Stimulated activated naive CD8-positive, alpha-beta T cell treated with anti-CD3 and anti-CD28 coated beads, Interleukin-15, amount 100 ng/mL, for 72 hours (primary cell): ENCODE measurements around the gene AFF1.

Experiments used
- ATAC-seq: fragments of 150-1000 bp; cut with Tn5 transposase; 2 replicates; pipeline ENCODE4 v1.10.0; 2021; ENCODE audit warnings: mild to moderate bottlenecking, moderate library complexity
- DNase-seq, 2 donors: peaks; one replicate each; pipeline ENCODE4 v3.0.0; 2021 to 2022
- H3K27ac Mint-ChIP-seq, 2 donors: one replicate each; pipeline ENCODE4 v1.8.0; 2022; ENCODE audit warnings: mild to moderate bottlenecking in 2 of 2, mixed read lengths in 2 of 2, moderate library complexity in 2 of 2
- H3K27me3 Mint-ChIP-seq: one replicate; pipeline ENCODE4 v1.8.0; 2022; ENCODE audit warnings: mixed read lengths
- H3K4me1 Mint-ChIP-seq: one replicate; pipeline ENCODE4 v1.8.0; 2022; ENCODE audit warnings: mild to moderate bottlenecking, mixed read lengths
- H3K4me3 Mint-ChIP-seq, 2 donors: one replicate each; pipeline ENCODE4 v1.8.0; 2022; ENCODE audit warnings: mild to moderate bottlenecking in 2 of 2, mixed read lengths in 2 of 2, moderate library complexity in 1 of 2
- H3K9me3 Mint-ChIP-seq, 2 donors: one replicate each; pipeline ENCODE4 v1.8.0; 2022; ENCODE audit warnings: mixed read lengths in 2 of 2

AFF1 gene

GRCh38 chr4:86935853-86936733 lies 1.3 kb downstream of the AFF1 start:
- ATAC-seq (peak; percentile 78), DNase-seq (peak; percentile 81 to 86)
- H3K27ac Mint-ChIP-seq = peak overlapping the region; percentile 95 to 98
- H3K4me3 Mint-ChIP-seq = peak overlapping the region; percentile 83 to 90
- no peaks in the 10 kb centered on the region for H3K9me3 Mint-ChIP-seq
- H3K27me3 Mint-ChIP-seq = no peaks in the 10 kb centered on the region
- H3K4me1 Mint-ChIP-seq = peaks cover 46% of the 10 kb centered on the region

- Mint-ChIP-seq H3K9me3 (no peaks in the 10 kb centered on the region), H3K27me3 (no peaks in the 10 kb centered on the region), H3K4me3 (peak overlapping the region; percentile 52 to 56), H3K27ac (peak overlapping the region in 1 of 2 donors; percentile 89), H3K4me1 (peaks cover 46% of the 10 kb centered on the region)
- no peak for ATAC-seq
- DNase-seq = no peak
Observed at GRCh38 chr4:86938771-86939520, 4.1 kb downstream of the AFF1 start.

- Mint-ChIP-seq H3K27ac (peak overlapping the region in 1 of 2 donors; percentile 89), H3K9me3 (no peaks in the 10 kb centered on the region), H3K4me1 (peaks cover 54% of the 10 kb centered on the region), H3K4me3 (peak overlapping the region; percentile 52 to 56), H3K27me3 (no peaks in the 10 kb centered on the region)
- peak; percentile 20 to 45 for DNase-seq
- peak; percentile 48 for ATAC-seq
Observed at GRCh38 chr4:86939729-86940575, 5.1 kb downstream of the AFF1 start.

GRCh38 chr4:86940920-86941460 lies 6.2 kb downstream of the AFF1 start:
- DNase-seq (no peak), ATAC-seq (no peak)
- Mint-ChIP-seq H3K27ac (no peak overlapping the region), H3K4me1 (peaks cover 57% of the 10 kb centered on the region), H3K27me3 (no peaks in the 10 kb centered on the region), H3K9me3 (no peaks in the 10 kb centered on the region), H3K4me3 (no peak overlapping the region)

DNA sequence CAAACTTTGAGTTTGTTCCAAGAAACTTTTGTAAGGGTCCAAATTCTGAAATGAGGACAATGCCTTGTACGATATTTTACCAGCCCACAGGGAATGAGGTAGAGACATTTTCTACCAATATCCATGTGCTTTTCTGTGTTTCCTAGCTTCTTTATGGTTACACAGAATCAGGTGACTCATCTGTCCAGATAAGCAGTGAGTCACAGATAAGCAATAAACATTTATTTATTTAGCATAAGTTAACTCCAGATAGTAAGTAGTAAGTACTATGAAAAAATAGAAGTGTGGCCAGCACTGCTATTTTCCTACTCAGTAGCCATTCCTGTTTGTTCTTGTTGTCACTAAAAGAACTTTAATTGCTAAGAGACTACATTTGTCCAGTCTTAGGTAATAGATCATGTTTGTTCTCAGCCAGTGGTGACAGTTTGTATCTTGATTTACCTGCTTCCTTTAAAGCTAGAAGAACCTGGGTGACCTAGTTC lies 7.4 kb downstream of the AFF1 start:
- Mint-ChIP-seq H3K27ac (no peak overlapping the region), H3K4me1 (peaks cover 54% of the 10 kb centered on the region)
- ATAC-seq = no peak

DNA sequence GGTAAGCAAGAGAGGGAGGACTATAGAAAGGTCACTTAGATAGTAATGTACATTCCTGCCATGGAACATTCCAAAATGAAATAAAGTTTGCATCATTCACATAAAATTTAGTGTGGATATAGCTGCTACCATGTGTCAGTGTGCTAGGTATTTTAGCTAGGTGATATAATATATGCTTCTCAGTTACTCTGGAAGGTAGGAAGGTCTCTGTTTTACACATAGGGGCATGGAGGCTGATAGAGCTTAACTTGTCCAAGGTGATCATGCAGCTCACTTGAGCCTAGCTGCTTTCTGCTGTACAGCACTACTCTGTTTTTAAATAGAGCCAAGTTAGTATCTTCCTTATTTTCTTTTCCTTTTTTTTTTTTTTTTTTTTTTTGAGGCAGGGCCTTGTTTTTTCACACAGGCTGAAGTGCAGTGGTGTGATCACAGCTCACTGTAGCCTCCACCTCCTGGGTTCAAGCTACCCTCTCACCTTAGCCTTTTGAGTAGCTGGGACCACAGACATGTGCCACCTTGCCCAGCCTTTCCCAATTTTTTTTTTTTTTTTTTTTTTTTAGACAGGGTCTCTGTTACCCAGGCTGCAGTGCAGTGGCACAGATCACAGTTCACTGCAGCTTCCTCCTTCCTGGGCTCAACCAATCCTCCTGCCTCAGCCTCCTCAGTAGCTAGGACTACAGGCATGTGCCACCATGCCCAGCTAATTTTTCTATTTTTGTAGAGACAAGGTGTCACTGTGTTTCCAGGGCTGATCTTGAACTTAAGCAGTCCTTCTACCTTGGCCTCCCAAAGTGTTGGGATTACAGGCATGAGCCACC lies 10.4 kb downstream of the AFF1 start:
- no peak for DNase-seq
- Mint-ChIP-seq H3K4me1 (peaks cover 40% of the 10 kb centered on the region), H3K9me3 (no peaks in the 10 kb centered on the region), H3K27me3 (no peaks in the 10 kb centered on the region), H3K4me3 (no peak overlapping the region), H3K27ac (no peak overlapping the region)
- ATAC-seq = no peak

More for the DNA sequence above, 7.4 kb downstream of the AFF1 start:
- Mint-ChIP-seq H3K27me3 (no peaks in the 10 kb centered on the region), H3K4me3 (no peak overlapping the region), H3K9me3 (no peaks in the 10 kb centered on the region)
- no peak for DNase-seq

- no peaks in the 10 kb centered on the region for H3K9me3 Mint-ChIP-seq
- no peak for ATAC-seq
Observed at GRCh38 chr4:86946868-86947500, 12.2 kb downstream of the AFF1 start.

GRCh38 chr4:86947501-86948120 lies 12.8 kb downstream of the AFF1 start:
- Mint-ChIP-seq H3K27me3 (no peaks in the 10 kb centered on the region), H3K4me3 (no peak overlapping the region), H3K4me1 (peaks cover 33% of the 10 kb centered on the region), H3K27ac (no peak overlapping the region), H3K9me3 (no peaks in the 10 kb centered on the region)
- DNase-seq = no peak
- no peak for ATAC-seq

More at GRCh38 chr4:86946868-86947500, 12.2 kb downstream of the AFF1 start:
- no peaks in the 10 kb centered on the region for H3K27me3 Mint-ChIP-seq
- H3K27ac Mint-ChIP-seq = no peak overlapping the region
- H3K4me3 Mint-ChIP-seq = no peak overlapping the region
- H3K4me1 Mint-ChIP-seq = peaks cover 33% of the 10 kb centered on the region
- no peak for DNase-seq

DNA sequence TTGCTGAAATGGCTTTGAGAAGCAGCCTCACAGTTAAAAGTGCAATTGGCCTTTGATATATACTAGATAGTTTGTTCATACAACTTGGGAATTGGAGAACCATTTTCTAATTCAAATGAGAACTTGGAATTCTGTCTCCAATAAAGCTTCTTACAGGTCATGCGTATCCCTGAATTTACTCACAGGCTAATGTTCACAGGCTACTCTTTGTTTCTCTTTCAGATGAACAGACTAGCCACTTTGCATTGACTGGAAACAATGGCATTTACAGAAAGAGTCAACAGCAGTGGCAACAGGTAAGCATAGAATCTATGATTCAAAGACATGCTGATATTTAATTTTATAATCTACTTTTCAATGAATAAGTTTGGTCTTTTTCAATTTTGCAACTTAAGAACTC lies 13.5 kb downstream of the AFF1 start:
- no peaks in the 10 kb centered on the region for H3K27me3 Mint-ChIP-seq
- H3K27ac Mint-ChIP-seq = no peak overlapping the region
- DNase-seq = no peak
- H3K9me3 Mint-ChIP-seq = no peaks in the 10 kb centered on the region
- peaks cover 33% of the 10 kb centered on the region for H3K4me1 Mint-ChIP-seq
- no peak for ATAC-seq
- no peak overlapping the region for H3K4me3 Mint-ChIP-seq

GRCh38 chr4:86950831-86951525 lies 16.2 kb downstream of the AFF1 start:
- no peak for ATAC-seq
- no peak overlapping the region for H3K27ac Mint-ChIP-seq

DNA sequence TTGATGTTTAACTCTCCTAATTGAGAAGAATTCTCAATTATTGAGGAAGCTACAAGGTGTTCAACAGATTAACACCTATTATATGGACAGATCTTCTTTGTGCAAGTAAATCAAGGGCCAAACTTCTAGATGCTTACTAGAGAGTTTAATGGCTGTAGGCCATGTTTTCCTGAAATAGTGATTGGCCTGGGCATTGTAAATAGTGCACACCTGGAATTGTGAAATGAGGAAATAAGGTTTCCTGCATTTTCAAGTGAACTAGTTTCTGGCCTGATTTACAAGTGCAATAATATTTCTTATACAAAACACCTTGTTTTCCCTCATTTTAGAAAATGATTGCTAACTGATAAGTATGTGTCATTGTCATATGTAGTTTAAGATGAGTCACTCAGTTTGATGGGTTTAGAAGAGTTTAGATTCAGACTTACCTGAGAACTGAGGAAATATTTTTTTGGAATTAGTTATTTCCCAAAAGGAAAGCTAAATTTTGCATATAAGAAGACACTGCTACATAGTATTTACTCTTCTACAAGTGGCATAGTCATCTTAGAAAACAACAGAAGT lies 21.2 kb downstream of the AFF1 start:
- Mint-ChIP-seq H3K27me3 (no peaks in the 10 kb centered on the region), H3K27ac (no peak overlapping the region), H3K9me3 (no peaks in the 10 kb centered on the region), H3K4me1 (peaks cover 35% of the 10 kb centered on the region), H3K4me3 (no peak overlapping the region)
- DNase-seq (no peak), ATAC-seq (no peak)

More at GRCh38 chr4:86950831-86951525, 16.2 kb downstream of the AFF1 start:
- H3K4me1 Mint-ChIP-seq = peaks cover 26% of the 10 kb centered on the region
- no peaks in the 10 kb centered on the region for H3K27me3 Mint-ChIP-seq
- DNase-seq = no peak
- H3K4me3 Mint-ChIP-seq = no peak overlapping the region
- no peaks in the 10 kb centered on the region for H3K9me3 Mint-ChIP-seq

- DNase-seq = no peak
- peak; percentile 59 for ATAC-seq
- Mint-ChIP-seq H3K27ac (no peak overlapping the region), H3K27me3 (no peaks in the 10 kb centered on the region), H3K4me1 (peaks cover 44% of the 10 kb centered on the region), H3K9me3 (no peaks in the 10 kb centered on the region), H3K4me3 (peak overlapping the region in 1 of 2 donors; percentile 6)
Observed at GRCh38 chr4:86957215-86957614, 22.4 kb downstream of the AFF1 start.
